ENCODE results near the gene HSD11B1L. TPM values are rescaled to one million over a fixed set of nuclear protein-coding genes. Genes with fewer than 3 reads are reported as not detected.

HSD11B1L gene
- total RNA-seq, 1 experiment from 2014 or later: 10.9 TPM

GRCh38 chr19:5637971-5638370, 42.9 kb upstream of the HSD11B1L start:
- no peak overlapping the region for H3K4me2 ChIP-seq (ENCODE audit: low read length)
- DNase-seq: no peak
- no peaks in the 10 kb centered on the region for H3K9me3 ChIP-seq (ENCODE audit: low read length)
- peaks cover 55% of the 10 kb centered on the region for H4K20me1 ChIP-seq (ENCODE audit: low read length)
- intact Hi-C loops (cut with micrococcal nuclease): no loop called here
- ChIA-PET POLR2A (ENCODE audit: unreplicated experiment) (no interaction called here), CTCF (interaction anchor here (0.7 kb wide), 1 partner anchor 500 kb away, joined by 3 read pairs; no protein-coding TSS in a partner anchor)
- H3K9me2 ChIP-seq (replicated peaks; ENCODE audit: low read length): no peaks in the 10 kb centered on the region
- BruUV-seq (replicated peaks): no TSS peak
- H2AFZ ChIP-seq (ENCODE audit: low read length): no peak overlapping the region
- H3K4me1 ChIP-seq (ENCODE audit: insufficient read depth, low read length): no peaks in the 10 kb centered on the region; the same call in 1 of the 2 replicates
- H3K27me3 ChIP-seq (ENCODE audit: low read length): no peaks in the 10 kb centered on the region
- H3K36me3 ChIP-seq (ENCODE audit: low read depth, low read length): peaks cover 33% of the 10 kb centered on the region
- no peak overlapping the region for H3K4me3 ChIP-seq (ENCODE audit: low read length)
- no peak for TF ChIP-seq EZH2 (IDR thresholded peaks at IDR 0.05; ENCODE audit: low read length, unreplicated experiment)
- TF ChIP-seq CTCF (conservative IDR thresholded peaks at IDR 0.05; ENCODE audit: low read depth, low read length): no peak
- no peak for TF ChIP-seq EZH2phosphoT487 (IDR thresholded peaks at IDR 0.05; ENCODE audit: borderline replicate concordance, low read length)
- H3F3A ChIP-seq (ENCODE audit: low read length, unreplicated experiment): no peaks in the 10 kb centered on the region
- H3K79me2 ChIP-seq (ENCODE audit: low read length): peaks cover 100% of the 10 kb centered on the region
- ATAC-seq: no peak
- no peak overlapping the region for H3K27ac ChIP-seq (ENCODE audit: low read length)
- no peak overlapping the region for H3K9ac ChIP-seq (ENCODE audit: low read length)

- Histone ChIP-seq H3K9ac (ENCODE audit: low read length) (no peak overlapping the region), H3F3A (ENCODE audit: low read length, unreplicated experiment) (no peaks in the 10 kb centered on the region), H3K4me1 (ENCODE audit: insufficient read depth, low read length) (no peaks in the 10 kb centered on the region), H3K9me2 (replicated peaks; ENCODE audit: low read length) (no peaks in the 10 kb centered on the region), H2AFZ (ENCODE audit: low read length) (no peak overlapping the region), H3K36me3 (ENCODE audit: low read depth, low read length) (peaks cover 56% of the 10 kb centered on the region), H3K9me3 (ENCODE audit: low read length) (no peaks in the 10 kb centered on the region), H3K27me3 (ENCODE audit: low read length) (no peaks in the 10 kb centered on the region), H3K4me2 (ENCODE audit: low read length) (no peak overlapping the region), H4K20me1 (ENCODE audit: low read length) (peaks cover 58% of the 10 kb centered on the region), H3K79me2 (ENCODE audit: low read length) (peaks cover 100% of the 10 kb centered on the region), H3K4me3 (ENCODE audit: low read length) (no peak overlapping the region), H3K27ac (ENCODE audit: low read length) (no peak overlapping the region)
- TF ChIP-seq CTCF (conservative IDR thresholded peaks at IDR 0.05; ENCODE audit: low read depth, low read length): no peak
- TF ChIP-seq EZH2 (IDR thresholded peaks at IDR 0.05; ENCODE audit: low read length, unreplicated experiment): no peak
- no peak for TF ChIP-seq EZH2phosphoT487 (IDR thresholded peaks at IDR 0.05; ENCODE audit: borderline replicate concordance, low read length)
- DNase-seq: no peak
- BruUV-seq (replicated peaks): no TSS peak
- CTCF ChIA-PET: no interaction called here
- intact Hi-C loops (cut with micrococcal nuclease): no loop called here
- POLR2A ChIA-PET (ENCODE audit: unreplicated experiment): no interaction called here
- ATAC-seq: no peak
Measured at GRCh38 chr19:5641171-5641570, 39.7 kb upstream of the HSD11B1L start.

- TF ChIP-seq EZH2 (IDR thresholded peaks at IDR 0.05; ENCODE audit: low read length, unreplicated experiment): no peak
- ATAC-seq: no peak
- CTCF ChIA-PET: no interaction called here
- H3K9me3 ChIP-seq (ENCODE audit: low read length): no peaks in the 10 kb centered on the region
- no peak for DNase-seq
- H2AFZ ChIP-seq (ENCODE audit: low read length): no peak overlapping the region
- no TSS peak for BruUV-seq (replicated peaks)
- POLR2A ChIA-PET (ENCODE audit: unreplicated experiment): interaction anchor here (0.7 kb wide), 1 partner anchor 18 kb away, joined by 4 read pairs; no protein-coding TSS in a partner anchor
- peaks cover 100% of the 10 kb centered on the region for H3K79me2 ChIP-seq (ENCODE audit: low read length)
- no peaks in the 10 kb centered on the region for H3K27me3 ChIP-seq (ENCODE audit: low read length)
- H4K20me1 ChIP-seq (ENCODE audit: low read length): peaks cover 63% of the 10 kb centered on the region
- H3K9ac ChIP-seq (ENCODE audit: low read length): no peak overlapping the region
- H3K4me2 ChIP-seq (ENCODE audit: low read length): no peak overlapping the region
- peaks cover 63% of the 10 kb centered on the region for H3K36me3 ChIP-seq (ENCODE audit: low read depth, low read length)
- intact Hi-C loops (cut with micrococcal nuclease): no loop called here
- H3K4me1 ChIP-seq (ENCODE audit: insufficient read depth, low read length): no peaks in the 10 kb centered on the region
- no peak overlapping the region for H3K4me3 ChIP-seq (ENCODE audit: low read length)
- H3K9me2 ChIP-seq (replicated peaks; ENCODE audit: low read length): no peaks in the 10 kb centered on the region
- H3K27ac ChIP-seq (ENCODE audit: low read length): no peak overlapping the region
- H3F3A ChIP-seq (ENCODE audit: low read length, unreplicated experiment): no peaks in the 10 kb centered on the region
Measured at GRCh38 chr19:5642204-5642603, 38.6 kb upstream of the HSD11B1L start.
